DND-41 (cell line): ENCODE measurements around the gene PSMB11.

Source experiments
- ATAC-seq: fragments of 200-7000 bp; cut with Tn5 transposase; 3 replicates; pipeline ENCODE4 v1.9.1; 2021; ENCODE audit warnings: low read depth; ENCODE audit not compliant: insufficient read depth
- DNase-seq: peaks from one replicate; pipeline ENCODE4 v3.0.0-alpha.2; 2020
- H2AFZ ChIP-seq: 2 replicates; pipeline ENCODE4 v1.6.0; 2012; ENCODE audit warnings: low read depth, low read length
- H3K27ac ChIP-seq: 2 replicates; pipeline ENCODE4 v1.5.1; 2012; ENCODE audit warnings: low read length, inconsistent platforms
- H3K27me3 ChIP-seq: fragments of 200-600 bp; sonication (generic); 2 replicates; pipeline ENCODE4 v1.6.0; 2012; ENCODE audit warnings: low read length, mild to moderate bottlenecking, inconsistent platforms; ENCODE audit not compliant: insufficient read depth, poor library complexity
- H3K36me3 ChIP-seq: 2 replicates; pipeline ENCODE4 v1.5.1; 2012; ENCODE audit warnings: low read length, inconsistent platforms; ENCODE audit not compliant: insufficient read depth
- H3K4me1 ChIP-seq: 2 replicates; pipeline ENCODE4 v1.5.1; 2012; ENCODE audit warnings: mild to moderate bottlenecking, low read length; ENCODE audit not compliant: insufficient read depth
- H3K4me2 ChIP-seq: 2 replicates; pipeline ENCODE4 v1.6.0; 2012; ENCODE audit warnings: mild to moderate bottlenecking, moderate library complexity, low read length, inconsistent platforms; ENCODE audit not compliant: insufficient read depth
- H3K4me3 ChIP-seq, 2 experiments: fragments of 200-600 bp in 1 of 2; shearing (Covaris generic) in 1 of 2; 2 replicates each; pipeline ENCODE4 v1.5.1; 2012 to 2016; ENCODE audit warnings: inconsistent platforms in 2 of 2, low read length in 2 of 2, mild to moderate bottlenecking in 2 of 2, low read depth in 1 of 2, moderate library complexity in 1 of 2
- H3K79me2 ChIP-seq: 2 replicates; pipeline ENCODE4 v1.6.0; 2012; ENCODE audit warnings: low read length, inconsistent platforms; ENCODE audit not compliant: insufficient read depth
- H3K9ac ChIP-seq: 2 replicates; pipeline ENCODE4 v1.6.0; 2012; ENCODE audit warnings: low read depth, mild to moderate bottlenecking, inconsistent platforms, low read length, moderate library complexity
- H3K9me3 ChIP-seq: 2 replicates; pipeline ENCODE4 v1.5.1; 2012; ENCODE audit warnings: low read length, moderate library complexity, mild to moderate bottlenecking, inconsistent platforms; ENCODE audit not compliant: insufficient read depth, severe bottlenecking
- H4K20me1 ChIP-seq: 2 replicates; pipeline ENCODE4 v1.6.0; 2012; ENCODE audit warnings: low read length; ENCODE audit not compliant: insufficient read depth
- EZH2 ChIP-seq: IDR thresholded peaks from 3 replicates; pipeline ENCODE4 v1.6.1; 2012; ENCODE audit warnings: borderline replicate concordance, low read depth, mild to moderate bottlenecking, moderate library complexity, low read length, inconsistent platforms; ENCODE audit not compliant: severe bottlenecking
- TF ChIP-seq, protein P1 (sequence below): IDR thresholded peaks from 2 replicates; pipeline ENCODE4 v1.5.1; 2012; ENCODE audit warnings: borderline replicate concordance, low read length, moderate library complexity, mild to moderate bottlenecking; ENCODE audit not compliant: poor library complexity, severe bottlenecking; ENCODE audit errors: extremely low read depth

PSMB11 gene

DNA sequence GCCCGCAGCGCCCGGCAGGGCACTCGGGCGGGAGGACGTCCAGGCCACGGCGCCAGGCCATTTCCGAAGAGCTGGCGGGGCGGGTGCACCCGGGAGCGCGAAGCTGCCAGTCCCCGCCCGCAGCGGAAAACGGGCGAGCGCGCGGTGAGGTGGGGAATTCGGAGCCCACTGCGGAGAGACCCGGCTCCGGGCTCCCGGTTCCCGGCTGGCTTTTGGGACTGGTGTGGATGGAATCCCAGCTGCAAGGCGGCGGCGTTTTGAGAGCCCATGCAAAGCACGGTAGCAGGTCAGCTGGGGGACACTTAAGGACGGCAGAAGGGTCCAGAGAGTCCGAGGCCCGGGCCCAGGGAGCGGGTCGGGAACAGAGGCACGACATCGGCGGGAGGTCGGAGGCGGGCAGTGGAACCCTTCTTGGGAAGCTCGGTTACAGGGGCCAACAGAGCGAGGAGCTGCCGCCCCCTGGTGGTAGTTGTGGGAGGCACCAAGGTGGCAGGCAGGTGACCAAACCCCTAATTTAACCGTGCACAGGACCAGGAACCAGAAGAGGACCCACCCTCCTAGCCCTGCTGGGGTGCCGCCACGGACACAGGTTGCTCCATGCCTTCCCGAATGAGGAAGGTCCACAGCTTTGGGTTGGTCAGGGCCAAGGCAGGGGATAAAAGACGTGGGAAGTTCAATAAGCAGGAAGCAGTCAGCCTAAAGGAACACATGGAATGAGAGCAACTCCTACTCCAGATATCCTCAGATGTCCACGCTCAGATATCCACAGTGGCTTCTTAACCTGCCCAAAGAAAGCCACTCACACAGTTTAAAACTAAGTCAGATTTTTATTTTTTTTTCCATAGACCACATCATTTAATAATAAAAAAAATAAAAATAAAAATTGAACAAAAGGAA, 16.0 kb downstream of the PSMB11 start:
- Histone ChIP-seq H3K79me2 (no peaks in the 10 kb centered on the region), H3K4me3 (peak overlapping the region; percentile 26 to 61), H3K9me3 (no peaks in the 10 kb centered on the region), H3K36me3 (peaks cover 40% of the 10 kb centered on the region), H3K27me3 (peaks cover 6% of the 10 kb centered on the region), H2AFZ (peak overlapping the region; percentile 61), H3K4me1 (peaks cover 19% of the 10 kb centered on the region), H3K4me2 (peak overlapping the region; percentile 91), H3K9ac (peak overlapping the region; percentile 62), H4K20me1 (peaks cover 15% of the 10 kb centered on the region), H3K27ac (no peak overlapping the region; the same call in 1 of the 2 replicates)
- DNase-seq: peak; percentile 88
- TF ChIP-seq, protein P1, sequence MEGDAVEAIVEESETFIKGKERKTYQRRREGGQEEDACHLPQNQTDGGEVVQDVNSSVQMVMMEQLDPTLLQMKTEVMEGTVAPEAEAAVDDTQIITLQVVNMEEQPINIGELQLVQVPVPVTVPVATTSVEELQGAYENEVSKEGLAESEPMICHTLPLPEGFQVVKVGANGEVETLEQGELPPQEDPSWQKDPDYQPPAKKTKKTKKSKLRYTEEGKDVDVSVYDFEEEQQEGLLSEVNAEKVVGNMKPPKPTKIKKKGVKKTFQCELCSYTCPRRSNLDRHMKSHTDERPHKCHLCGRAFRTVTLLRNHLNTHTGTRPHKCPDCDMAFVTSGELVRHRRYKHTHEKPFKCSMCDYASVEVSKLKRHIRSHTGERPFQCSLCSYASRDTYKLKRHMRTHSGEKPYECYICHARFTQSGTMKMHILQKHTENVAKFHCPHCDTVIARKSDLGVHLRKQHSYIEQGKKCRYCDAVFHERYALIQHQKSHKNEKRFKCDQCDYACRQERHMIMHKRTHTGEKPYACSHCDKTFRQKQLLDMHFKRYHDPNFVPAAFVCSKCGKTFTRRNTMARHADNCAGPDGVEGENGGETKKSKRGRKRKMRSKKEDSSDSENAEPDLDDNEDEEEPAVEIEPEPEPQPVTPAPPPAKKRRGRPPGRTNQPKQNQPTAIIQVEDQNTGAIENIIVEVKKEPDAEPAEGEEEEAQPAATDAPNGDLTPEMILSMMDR: peak; percentile 99
- TF ChIP-seq EZH2: no peak
- peak; percentile 79 for ATAC-seq

DNA sequence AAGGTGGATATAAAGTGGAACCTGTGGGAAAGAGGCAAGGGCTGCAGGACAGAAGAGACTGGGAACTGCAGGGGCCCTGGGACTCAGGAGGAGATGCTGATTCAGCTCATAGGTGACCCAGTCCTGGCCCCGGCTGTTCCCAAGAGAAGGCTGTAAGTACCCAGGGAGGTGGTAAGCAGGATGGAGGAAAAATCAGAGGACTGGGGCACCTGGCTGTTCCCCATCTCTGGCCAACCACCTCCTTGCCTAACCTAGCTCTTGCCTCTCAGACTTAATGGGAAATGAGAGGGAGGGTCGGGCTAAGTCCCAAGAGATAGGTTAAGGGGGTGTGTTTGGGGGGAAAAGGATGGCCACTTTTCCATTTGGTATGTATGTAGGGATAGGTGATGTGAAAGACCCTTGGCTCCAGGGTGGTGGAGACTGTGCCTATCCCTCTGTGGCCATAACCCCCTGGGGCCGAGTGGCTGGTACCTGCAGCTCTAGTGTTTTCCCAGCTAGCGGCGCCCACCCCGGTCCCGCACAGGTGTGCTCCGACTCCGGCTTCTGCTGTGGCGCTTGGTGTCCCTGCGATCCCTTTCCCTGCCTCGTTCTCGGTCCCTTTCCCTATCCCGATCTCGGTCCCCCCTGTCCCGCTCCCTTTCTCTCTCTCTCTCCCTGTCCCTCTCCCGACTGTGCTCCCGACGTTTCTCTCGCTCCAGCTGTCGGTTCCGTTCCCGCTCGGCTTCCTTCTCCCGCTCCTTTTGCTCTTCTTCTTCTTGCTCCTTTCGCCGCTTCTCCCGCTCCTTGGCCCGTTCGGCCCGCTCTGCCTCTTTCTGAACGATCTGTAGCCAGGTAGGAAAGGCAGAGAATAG, 16.9 kb downstream of the PSMB11 start:
- Histone ChIP-seq H3K27ac (no peak overlapping the region), H3K79me2 (no peaks in the 10 kb centered on the region), H3K9ac (no peak overlapping the region), H3K27me3 (peaks cover 6% of the 10 kb centered on the region), H3K36me3 (peaks cover 49% of the 10 kb centered on the region), H2AFZ (no peak overlapping the region), H3K4me3 (no peak overlapping the region), H3K4me1 (peaks cover 19% of the 10 kb centered on the region), H3K4me2 (no peak overlapping the region), H3K9me3 (no peaks in the 10 kb centered on the region), H4K20me1 (peaks cover 15% of the 10 kb centered on the region)
- no peak for DNase-seq
- ATAC-seq: no peak
- TF ChIP-seq EZH2: no peak
- TF ChIP-seq, protein P1: no peak

DNA sequence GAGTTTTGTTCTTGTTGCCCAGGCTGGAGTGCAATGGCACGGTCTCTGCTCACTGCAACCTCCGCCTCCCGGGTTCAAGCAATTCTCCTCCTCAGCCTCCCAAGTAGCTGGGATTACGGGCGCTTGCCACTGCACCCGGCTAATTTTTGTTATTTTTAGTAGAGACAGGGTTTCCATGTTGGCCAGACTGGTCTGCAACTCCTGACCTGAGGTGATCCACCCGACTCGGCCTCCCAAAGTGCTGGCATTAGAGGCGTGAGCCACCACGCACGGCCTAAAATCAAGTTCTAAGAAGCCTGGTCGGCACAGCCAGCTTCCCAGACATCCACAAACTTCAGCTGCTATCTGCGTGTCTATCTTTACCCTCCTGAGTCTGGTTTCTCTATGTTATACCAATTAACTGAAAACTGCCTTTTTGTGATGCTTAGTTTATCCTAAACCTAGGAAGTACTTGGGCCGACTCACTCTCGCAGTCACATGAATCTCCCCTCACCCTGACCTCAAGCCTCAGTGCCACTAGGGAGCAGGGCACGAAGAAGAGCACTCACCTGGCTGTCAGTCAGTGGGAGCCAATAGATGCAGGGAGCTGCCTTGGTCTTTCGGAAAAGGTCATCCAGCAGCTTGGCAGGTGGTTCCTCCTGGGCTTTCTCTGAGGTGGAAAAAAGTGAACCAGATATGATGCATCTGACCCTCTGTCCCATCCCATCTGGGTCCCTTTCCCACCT, 18.7 kb downstream of the PSMB11 start:
- H3K27ac ChIP-seq: no peak overlapping the region
- 0 out of 2 replicates have a peak, but pooled peaks cover 2% of the 10 kb centered on the region for H3K79me2 ChIP-seq
- peaks cover 67% of the 10 kb centered on the region for H3K36me3 ChIP-seq
- no peak overlapping the region for H3K4me3 ChIP-seq
- ATAC-seq (no peak), DNase-seq (no peak)
- H3K9me3 ChIP-seq: no peaks in the 10 kb centered on the region
- H3K4me1 ChIP-seq: peaks cover 19% of the 10 kb centered on the region
- H3K4me2 ChIP-seq: no peak overlapping the region
- TF ChIP-seq, protein P1: no peak
- TF ChIP-seq EZH2: no peak
- H2AFZ ChIP-seq: no peak overlapping the region
- peaks cover 6% of the 10 kb centered on the region for H3K27me3 ChIP-seq
- no peak overlapping the region for H3K9ac ChIP-seq
- peaks cover 22% of the 10 kb centered on the region for H4K20me1 ChIP-seq
